Endothelial cell of umbilical vein (primary cell): Measurements from ENCODE around the gene BRS3. TPM values are rescaled to one million over a fixed set of nuclear protein-coding genes. Genes with fewer than 3 reads are reported as not detected.
A peak's percentile ranks its signal among the peaks of the same experiment; 100 is the strongest.

Source experiments
- BruUV-seq: library from RNA; stranded (reverse); fragments of 400-500 nt; replicated peaks from 2 replicates; lab custom pipeline; 2021; lab: Mats Ljungman, UMichigan
- CTCF ChIA-PET: fragments of 300-600, 350-600 bp; sonication (Branson Sonifier 250); formaldehyde crosslinking; loops from one replicate; lab custom pipeline; 2021; ENCODE audit warnings: antibody characterized with exemption, inconsistent platforms; lab: Charles Lee
- POLR2A ChIA-PET: fragments of 300-600, 350-600 bp; sonication (Branson Sonifier 250); formaldehyde crosslinking; loops from one replicate; lab custom pipeline; 2021; ENCODE audit warnings: antibody characterized with exemption, inconsistent platforms; lab: Charles Lee
- DNase-seq: peaks from one replicate; pipeline ENCODE4 v3.0.0-alpha.2; 2011; ENCODE audit warnings: low read depth, low spot score
- FAIRE-seq: peaks from 2 replicates; lab custom pipeline; 2011; peaks lifted over from hg19 to GRCh38; lab: Jason Lieb, UNC
- H2AFZ ChIP-seq: 2 replicates; pipeline ENCODE4 v1.6.0; 2012; ENCODE audit warnings: low read depth, low read length, control low read depth, inconsistent platforms
- H3K27ac ChIP-seq: 2 replicates; pipeline ENCODE4 v1.5.1; 2011; ENCODE audit warnings: low read depth, mild to moderate bottlenecking, control low read depth, low read length, moderate library complexity; ENCODE audit not compliant: insufficient read depth
- H3K27me3 ChIP-seq, 2 experiments: 2 replicates each; pipeline versions ENCODE4 v1.6.0 to v1.6.1; 2011; ENCODE audit warnings: low read length in 2 of 2, mixed read lengths in 1 of 2; ENCODE audit not compliant: control insufficient read depth in 2 of 2, insufficient read depth in 2 of 2
- H3K36me3 ChIP-seq, 2 experiments: 2 replicates in 1 of 2; 3 replicates in 1 of 2; pipeline ENCODE4 v1.5.1; 2011; ENCODE audit warnings: low read length in 2 of 2, mild to moderate bottlenecking in 1 of 2, moderate library complexity in 1 of 2; ENCODE audit not compliant: control insufficient read depth in 2 of 2, insufficient read depth in 2 of 2; ENCODE audit errors: extremely low read depth in 1 of 2
- H3K4me1 ChIP-seq: 3 replicates; pipeline ENCODE4 v1.5.1; 2011; ENCODE audit warnings: mild to moderate bottlenecking, low read length; ENCODE audit not compliant: control insufficient read depth, insufficient read depth; ENCODE audit errors: extremely low read depth
- H3K4me2 ChIP-seq: 2 replicates; pipeline ENCODE4 v1.6.1; 2011; ENCODE audit warnings: low read length, control low read depth, mixed read lengths; ENCODE audit not compliant: insufficient read depth
- H3K4me3 ChIP-seq, 3 experiments: fragments of 200-600 bp in 1 of 3; sonication (generic), shearing (Covaris generic) in 1 of 3; replicated peaks in 1 of 3; 2 replicates each; pipeline ENCODE4 v1.5.1; 2011 to 2016; ENCODE audit warnings: control low read depth in 3 of 3, low read length in 3 of 3, mild to moderate bottlenecking in 2 of 3, inconsistent platforms in 1 of 3, low read depth in 1 of 3, moderate library complexity in 1 of 3; ENCODE audit not compliant: insufficient read depth in 1 of 3
- H3K79me2 ChIP-seq: 2 replicates; pipeline ENCODE4 v1.6.0; 2012; ENCODE audit warnings: low read length, inconsistent platforms; ENCODE audit not compliant: control insufficient read depth, insufficient read depth
- H3K9ac ChIP-seq: replicated peaks from 2 replicates; pipeline ENCODE3; 2011; ENCODE audit warnings: low read length, control low read depth; ENCODE audit not compliant: insufficient read depth; ENCODE audit errors: extremely low read depth
- H3K9me1 ChIP-seq: replicated peaks from 3 replicates; pipeline ENCODE4 v1.6.0; 2011; ENCODE audit warnings: mild to moderate bottlenecking, low read length; ENCODE audit not compliant: control insufficient read depth, insufficient read depth; ENCODE audit errors: extremely low read depth
- H3K9me3 ChIP-seq: replicated peaks from 2 replicates; pipeline ENCODE4 v1.5.1; 2012; ENCODE audit warnings: low read length, inconsistent platforms; ENCODE audit not compliant: control insufficient read depth, insufficient read depth
- H4K20me1 ChIP-seq: replicated peaks from 2 replicates; pipeline ENCODE3; 2011; ENCODE audit warnings: mild to moderate bottlenecking, low read length; ENCODE audit not compliant: control insufficient read depth, insufficient read depth; ENCODE audit errors: extremely low read depth
- EZH2 ChIP-seq: IDR thresholded peaks from 2 replicates; pipeline ENCODE4 v1.6.1; 2012; ENCODE audit warnings: borderline replicate concordance, low read depth, mild to moderate bottlenecking, moderate library complexity, low read length, inconsistent platforms; ENCODE audit not compliant: severe bottlenecking
- GATA2 ChIP-seq: IDR thresholded peaks from 2 replicates; pipeline ENCODE4 v1.7.0; 2011; ENCODE audit warnings: low read depth, mild to moderate bottlenecking, moderate library complexity, mixed read lengths, low read length; ENCODE audit not compliant: insufficient read length, insufficient read depth
- JUN ChIP-seq: IDR thresholded peaks from 2 replicates; pipeline ENCODE4 v1.6.1; 2011; ENCODE audit warnings: borderline replicate concordance, low read depth; ENCODE audit not compliant: insufficient read length, insufficient read depth
- MYC ChIP-seq: IDR thresholded peaks from one replicate; pipeline ENCODE4 v1.6.1; 2011; ENCODE audit warnings: mild to moderate bottlenecking, low read depth, low read length
- POLR2A ChIP-seq: IDR thresholded peaks from 2 replicates; pipeline ENCODE4 v1.6.1; 2012; ENCODE audit warnings: low read depth, mild to moderate bottlenecking, control low read depth, low read length
- POLR2AphosphoS5 ChIP-seq: IDR thresholded peaks from 2 replicates; pipeline ENCODE4 v1.6.1; 2012; ENCODE audit warnings: low read depth, mild to moderate bottlenecking, control low read depth, low read length, moderate library complexity; ENCODE audit not compliant: insufficient read depth
- dilution Hi-C: fragments of 300-500 bp; cut with MboI; formaldehyde crosslinking; loops from one replicate; pipeline ENCODE4 v1.15.0; 2019; ENCODE audit warnings: low sequenced_read_pairs; ENCODE audit not compliant: extremely low pct_ligation_motif_present
- intact Hi-C: fragments of 100-400 bp; cut with micrococcal nuclease; formaldehyde crosslinking; loops from one replicate; pipeline ENCODE4 v1.10.0; 2022
- polyA plus RNA-seq, 4 experiments: library from polyadenylated mRNA; depleted of rRNA in 3 of 4; stranded (reverse) in 3 of 4; unstranded in 1 of 4; fragments of >200 nt; gene quantifications; 2 replicates each; pipeline versions ENCODE4 v1.2.1 to v1.2.3, GENCODE V29; 2011 to 2012; ENCODE audit warnings: missing spikeins in 1 of 4
- total RNA-seq: library from RNA; stranded (reverse); gene quantifications from 2 replicates; pipeline ENCODE4 v1.2.3, GENCODE V29; 2021
- TF ChIP-seq, protein P1 (sequence below), 2 donors: IDR thresholded peaks; 1 replicate in 1 of 2; 2 replicates in 1 of 2; pipeline ENCODE4 v1.5.1; 2011; ENCODE audit warnings: low read length in 2 of 2, mild to moderate bottlenecking in 2 of 2, moderate library complexity in 2 of 2, control low read depth in 1 of 2, inconsistent platforms in 1 of 2, low read depth in 1 of 2; ENCODE audit not compliant: insufficient read depth in 1 of 2; ENCODE audit errors: extremely low read depth in 1 of 2

The BRS3 gene
- total and polyA plus RNA-seq, 2 donors (not counting 3 experiments of a cell fraction or from before 2014, with no cell fraction given) = not detected

DNA sequence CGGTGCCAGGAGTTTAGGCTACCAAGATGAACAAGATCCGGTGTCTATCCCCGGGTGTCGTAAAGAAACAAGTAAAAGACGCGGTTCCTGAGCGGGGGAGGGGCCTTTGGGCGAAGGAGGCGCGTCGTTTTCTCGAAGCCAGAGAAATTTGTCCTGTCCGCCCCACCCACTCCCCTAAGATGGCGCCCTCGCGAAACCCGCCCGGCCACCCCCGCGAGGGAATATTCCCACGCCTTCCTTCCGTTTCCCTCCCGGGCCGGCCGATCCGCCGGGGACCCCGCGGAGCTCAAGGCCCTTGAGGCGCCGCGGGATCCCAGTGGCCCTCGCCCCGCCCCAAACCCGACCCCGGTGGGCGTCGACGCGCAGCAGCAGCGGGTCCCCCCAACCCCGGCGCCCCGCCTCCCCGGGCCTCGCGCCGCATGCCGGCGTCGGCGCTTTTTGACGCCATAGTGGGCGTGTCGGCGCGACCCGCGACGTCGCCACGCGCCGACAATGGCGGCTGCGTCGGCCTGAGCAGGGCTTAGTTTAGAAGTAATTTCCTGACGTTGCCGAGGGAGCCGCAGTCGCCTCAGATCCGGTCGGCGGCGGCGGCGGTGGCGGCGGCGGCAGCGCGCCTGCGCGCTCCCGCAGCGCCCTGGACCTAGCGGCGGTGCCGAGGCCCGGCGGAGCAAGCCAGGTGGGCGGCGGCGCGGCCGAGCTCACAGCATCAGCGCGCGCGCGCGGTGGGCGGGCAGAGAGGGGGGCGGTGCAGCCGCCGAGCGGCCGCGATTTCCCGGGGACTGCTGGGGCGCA, 9.2 kb downstream of the BRS3 start:
- H3K9ac ChIP-seq = peak overlapping the region; percentile 93
- DNase-seq = peak; percentile 84
- dilution Hi-C loops = no loop called here
- ChIA-PET POLR2A (interaction anchor here (0.6 kb wide), 1 partner anchor 303 kb away, joined by 3 read pairs; no protein-coding TSS in a partner anchor), CTCF (interaction anchor here (1.3 to 2.0 kb wide), 2 partner anchors 128 to 468 kb away, joined by 4 to 5 read pairs; no protein-coding TSS in a partner anchor)
- no peaks in the 10 kb centered on the region for H3K9me1 ChIP-seq
- peak overlapping the region; percentile 94 for H2AFZ ChIP-seq
- peaks cover 17% of the 10 kb centered on the region for H3K79me2 ChIP-seq
- no TSS peak for BruUV-seq
- peak overlapping the region; percentile 94 for H3K27ac ChIP-seq
- peaks cover 7% of the 10 kb centered on the region for H3K4me1 ChIP-seq
- H3K4me2 ChIP-seq = peak overlapping the region; percentile 80
- H3K9me3 ChIP-seq = no peaks in the 10 kb centered on the region
- intact Hi-C loops = loop anchor here (1.0 to 10.0 kb wide), 7 partner anchors 200 to 524 kb away; partner anchors contain the start of gene MMGT1
- no peaks in the 10 kb centered on the region for H3K27me3 ChIP-seq
- H3K4me3 ChIP-seq = peak overlapping the region; percentile 46 to 89 (median 76)
- H4K20me1 ChIP-seq = no peaks in the 10 kb centered on the region
- FAIRE-seq = peak; percentile 87
- H3K36me3 ChIP-seq = no peaks in the 10 kb centered on the region
- TF ChIP-seq EZH2 = no peak
- peak; percentile 9 for TF ChIP-seq POLR2AphosphoS5

- H3K27ac ChIP-seq = peak within 1 kb of the TSS; percentile 94
- peaks cover 7% of the 10 kb centered on the region for H3K4me1 ChIP-seq
- DNase-seq = peak; percentile 20
- peak within 1 kb of the TSS; percentile 46 to 89 (median 76) for H3K4me3 ChIP-seq
- POLR2A ChIA-PET = interaction anchor here (0.6 kb wide), 1 partner anchor 304 kb away, joined by 3 read pairs; no protein-coding TSS in a partner anchor
- H3K27me3 ChIP-seq = no peaks in the 10 kb centered on the region
- CTCF ChIA-PET = interaction anchor here (1.3 to 2.0 kb wide), 2 partner anchors 129 to 469 kb away, joined by 4 to 5 read pairs; no protein-coding TSS in a partner anchor
- no peaks in the 10 kb centered on the region for H4K20me1 ChIP-seq
- H2AFZ ChIP-seq = peak within 1 kb of the TSS; percentile 94
- no peaks in the 10 kb centered on the region for H3K9me1 ChIP-seq
- dilution Hi-C loops = no loop called here
- peak; percentile 73 for FAIRE-seq
- peaks cover 17% of the 10 kb centered on the region for H3K79me2 ChIP-seq
- TF ChIP-seq GATA2 (no peak), JUN (no peak), POLR2A (no peak), MYC (no peak), EZH2 (no peak)
- TF ChIP-seq, protein P1, sequence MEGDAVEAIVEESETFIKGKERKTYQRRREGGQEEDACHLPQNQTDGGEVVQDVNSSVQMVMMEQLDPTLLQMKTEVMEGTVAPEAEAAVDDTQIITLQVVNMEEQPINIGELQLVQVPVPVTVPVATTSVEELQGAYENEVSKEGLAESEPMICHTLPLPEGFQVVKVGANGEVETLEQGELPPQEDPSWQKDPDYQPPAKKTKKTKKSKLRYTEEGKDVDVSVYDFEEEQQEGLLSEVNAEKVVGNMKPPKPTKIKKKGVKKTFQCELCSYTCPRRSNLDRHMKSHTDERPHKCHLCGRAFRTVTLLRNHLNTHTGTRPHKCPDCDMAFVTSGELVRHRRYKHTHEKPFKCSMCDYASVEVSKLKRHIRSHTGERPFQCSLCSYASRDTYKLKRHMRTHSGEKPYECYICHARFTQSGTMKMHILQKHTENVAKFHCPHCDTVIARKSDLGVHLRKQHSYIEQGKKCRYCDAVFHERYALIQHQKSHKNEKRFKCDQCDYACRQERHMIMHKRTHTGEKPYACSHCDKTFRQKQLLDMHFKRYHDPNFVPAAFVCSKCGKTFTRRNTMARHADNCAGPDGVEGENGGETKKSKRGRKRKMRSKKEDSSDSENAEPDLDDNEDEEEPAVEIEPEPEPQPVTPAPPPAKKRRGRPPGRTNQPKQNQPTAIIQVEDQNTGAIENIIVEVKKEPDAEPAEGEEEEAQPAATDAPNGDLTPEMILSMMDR (IDR thresholded peaks at IDR 0.05; ENCODE audit: extremely low read depth in 1 of 2, insufficient read depth in 1 of 2, low read depth in 1 of 2, low read length in 2 of 2) = no peak
- H3K9ac ChIP-seq = peak within 1 kb of the TSS; percentile 93
- H3K36me3 ChIP-seq = no peaks in the 10 kb centered on the region
- no peaks in the 10 kb centered on the region for H3K9me3 ChIP-seq
- H3K4me2 ChIP-seq = peak within 1 kb of the TSS; percentile 87
- intact Hi-C loops = loop anchor here (1.0 to 10.0 kb wide), 7 partner anchors 200 to 525 kb away; partner anchors contain the start of gene MMGT1
- TSS peak; percentile 21 for BruUV-seq
Measured at GRCh38 chrX:136497556-136498052, 9.9 kb downstream of the BRS3 start, which contains the start of gene HTATSF1. TSS of gene HTATSF1 (plus strand) at chrX:136497592. CDS start at chrX:136497685, 93 bp downstream.
